ENCODE measurements around the gene TANGO2.

- no peak for TF ChIP-seq POLR2AphosphoS5 (IDR thresholded peaks at IDR 0.05; ENCODE audit: low read depth, low read length)
- no peak for TF ChIP-seq POLR2A (IDR thresholded peaks at IDR 0.05; ENCODE audit: low read depth, low read length)
- TF ChIP-seq TAF1 (IDR thresholded peaks at IDR 0.05; ENCODE audit: low read depth, low read length): no peak
- no peak for TF ChIP-seq SPI1 (IDR thresholded peaks at IDR 0.05; ENCODE audit: low read depth, low read length)
These were observed 19.8 kb upstream of the TANGO2 start for GRCh38 chr22:20001082-20001638.
